CD4-positive, alpha-beta memory T cell (primary cell): ENCODE measurements around the gene COL4A2. TPM values are rescaled to one million over a fixed set of nuclear protein-coding genes. Genes with fewer than 3 reads are reported as not detected.

Source experiments
- CTCF ChIA-PET: fragments of 350-600 bp; sonication (Branson Sonifier 250); formaldehyde crosslinking; loops from one replicate; lab custom pipeline; 2021; ENCODE audit warnings: inconsistent platforms; ENCODE audit not compliant: partially characterized antibody; lab: Charles Lee
- POLR2A ChIA-PET: fragments of 350-600 bp; sonication (Branson Sonifier 250); formaldehyde crosslinking; loops from one replicate; lab custom pipeline; 2021; ENCODE audit not compliant: partially characterized antibody; lab: Charles Lee
- DNase-seq, 5 donors: peaks; one replicate each; pipeline versions ENCODE4 v3.0.0 to v3.0.0-alpha.2; 2020 to 2022; ENCODE audit warnings: mixed read lengths in 1 of 5
- H3K27ac ChIP-seq: one replicate; pipeline ENCODE4 v1.7.0; 2013; ENCODE audit warnings: low read depth, low read length
- H3K27me3 ChIP-seq: 2 replicates; pipeline ENCODE4 v1.7.0; 2013; ENCODE audit warnings: mild to moderate bottlenecking, low read length, moderate library complexity; ENCODE audit not compliant: insufficient read depth
- H3K36me3 ChIP-seq: 2 replicates; pipeline ENCODE4 v1.7.0; 2013; ENCODE audit warnings: mild to moderate bottlenecking, low read length, moderate library complexity; ENCODE audit not compliant: insufficient read depth
- H3K4me1 ChIP-seq: 2 replicates; pipeline ENCODE4 v1.7.0; 2013; ENCODE audit warnings: mild to moderate bottlenecking, low read length, moderate library complexity; ENCODE audit not compliant: insufficient read depth
- H3K4me3 ChIP-seq, 2 donors: one replicate each; pipeline ENCODE4 v1.7.0; 2013; ENCODE audit warnings: low read length in 2 of 2, mild to moderate bottlenecking in 1 of 2
- H3K9me3 ChIP-seq, 2 donors: one replicate each; pipeline ENCODE4 v1.7.0; 2013; ENCODE audit warnings: low read length in 2 of 2, control low read depth in 1 of 2; ENCODE audit not compliant: control insufficient read depth in 1 of 2
- H3K27ac Mint-ChIP-seq, 7 donors: one replicate each; pipeline ENCODE4 v1.8.0; 2020 to 2021; ENCODE audit warnings: mixed read lengths in 7 of 7, mild to moderate bottlenecking in 6 of 7, inconsistent platforms in 3 of 7, moderate library complexity in 3 of 7
- H3K27me3 Mint-ChIP-seq, 2 donors: one replicate each; pipeline ENCODE4 v1.8.0; 2020 to 2021; ENCODE audit warnings: mixed read lengths in 2 of 2
- H3K36me3 Mint-ChIP-seq, 2 donors: one replicate each; pipeline ENCODE4 v1.8.0; 2020 to 2021; ENCODE audit warnings: mixed read lengths in 2 of 2, inconsistent platforms in 1 of 2, mild to moderate bottlenecking in 1 of 2
- H3K4me1 Mint-ChIP-seq, 4 donors: one replicate each; pipeline ENCODE4 v1.8.0; 2020 to 2021; ENCODE audit warnings: mixed read lengths in 4 of 4, mild to moderate bottlenecking in 1 of 4
- H3K4me3 Mint-ChIP-seq, 8 donors: one replicate each; pipeline ENCODE4 v1.8.0; 2020 to 2021; ENCODE audit warnings: mixed read lengths in 8 of 8, mild to moderate bottlenecking in 7 of 8, moderate library complexity in 6 of 8, inconsistent platforms in 3 of 8
- H3K9me3 Mint-ChIP-seq, 8 donors: one replicate each; pipeline ENCODE4 v1.8.0; 2020 to 2021; ENCODE audit warnings: mixed read lengths in 8 of 8, mild to moderate bottlenecking in 5 of 8, inconsistent platforms in 3 of 8, moderate library complexity in 1 of 8
- intact Hi-C: fragments of 100-400 bp; cut with micrococcal nuclease; formaldehyde crosslinking; loops from one replicate; pipeline ENCODE4 v1.15.1; 2023
- polyA plus RNA-seq, 2 donors: library from polyadenylated mRNA; unstranded; fragments of 300-500 nt; fragmentation: Illumina TruSeq; gene quantifications; one replicate each; pipeline ENCODE4 v1.2.3, GENCODE V29; 2021
- total RNA-seq, 2 experiments: library from RNA; stranded (reverse); gene quantifications; one replicate each; pipeline ENCODE4 v1.2.3, GENCODE V29; 2021

The COL4A2 gene
- total and polyA plus RNA-seq, 4 experiments from 2014 or later: not detected

DNA sequence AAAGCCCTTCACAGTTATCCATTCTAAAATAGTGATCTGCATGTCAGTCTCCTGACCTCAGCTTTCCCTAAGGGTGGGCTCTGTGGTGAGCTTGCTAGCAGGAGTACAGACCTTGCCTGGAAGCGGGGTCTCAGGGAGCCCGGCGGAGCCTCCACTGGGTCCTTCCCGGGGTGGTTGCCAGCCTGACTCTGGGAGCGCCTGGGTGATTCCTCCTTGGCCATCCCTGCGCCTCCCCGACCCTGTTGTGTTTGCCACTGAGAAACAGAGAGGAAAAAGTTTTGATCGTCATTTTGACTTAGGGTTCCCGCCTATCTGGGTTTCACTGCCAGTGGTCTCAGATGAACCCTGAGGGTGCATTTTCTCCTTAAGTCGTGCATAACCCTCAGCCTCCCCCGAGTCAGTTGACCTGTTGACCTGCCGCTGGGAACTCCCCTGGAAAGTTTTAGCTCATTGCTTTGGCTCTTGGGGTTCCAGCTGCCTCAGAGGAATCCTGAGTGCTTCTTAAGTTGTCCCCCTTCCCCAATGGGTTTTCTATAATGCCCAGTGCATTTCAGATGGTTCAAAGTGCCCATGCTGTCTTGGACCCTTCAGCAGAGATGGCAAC is 136.6 kb downstream of the COL4A2 start:
- no peak for DNase-seq
- intact Hi-C loops: no loop called here
- Histone ChIP-seq H3K4me3 (no peak overlapping the region), H3K9me3 (no peaks in the 10 kb centered on the region), H3K4me1 (no peaks in the 10 kb centered on the region), H3K27me3 (peaks cover 5% of the 10 kb centered on the region), H3K36me3 (no peaks in the 10 kb centered on the region), H3K27ac (no peak overlapping the region)
- ChIA-PET POLR2A (no interaction called here), CTCF (interaction anchor here (1.3 to 1.5 kb wide), 2 partner anchors 12 to 150 kb away, joined by 3 to 8 read pairs; no protein-coding TSS in a partner anchor)
- Mint-ChIP-seq H3K4me3 (no peak overlapping the region), H3K27me3 (peaks cover 18 to 23% of the 10 kb centered on the region in 2 donors), H3K9me3 (no peaks in the 10 kb centered on the region), H3K27ac (no peak overlapping the region), H3K36me3 (no peaks in the 10 kb centered on the region), H3K4me1 (no peaks in the 10 kb centered on the region)

DNA sequence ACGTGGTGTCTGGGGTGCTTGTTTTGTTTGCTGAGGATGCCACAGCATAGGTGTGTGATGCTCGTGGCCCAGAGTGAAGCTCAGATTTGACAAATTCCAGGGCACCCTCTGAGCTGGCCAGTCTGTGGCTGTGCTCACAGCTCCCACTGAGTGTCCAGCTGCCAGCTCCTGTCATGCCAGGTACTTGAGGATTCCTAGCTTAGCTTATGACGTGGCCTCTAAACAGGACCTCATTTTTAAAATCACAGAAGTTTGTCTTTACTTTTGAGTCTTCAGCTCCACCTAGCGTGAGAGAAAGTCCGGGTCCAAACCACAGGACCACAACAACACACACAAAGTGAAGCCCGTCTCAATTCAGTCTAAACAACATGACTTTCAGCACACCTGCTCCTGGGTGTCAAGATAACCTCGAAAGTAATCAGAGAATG is 137.2 kb downstream of the COL4A2 start:
- Mint-ChIP-seq H3K27me3 (peaks cover 17 to 23% of the 10 kb centered on the region in 2 donors), H3K27ac (no peak overlapping the region), H3K9me3 (no peaks in the 10 kb centered on the region), H3K4me1 (no peaks in the 10 kb centered on the region), H3K36me3 (no peaks in the 10 kb centered on the region), H3K4me3 (no peak overlapping the region)
- POLR2A ChIA-PET: no interaction called here
- CTCF ChIA-PET: interaction anchor here (1.3 to 1.5 kb wide), 2 partner anchors 11 to 150 kb away, joined by 3 to 8 read pairs; no protein-coding TSS in a partner anchor
- Histone ChIP-seq H3K36me3 (no peaks in the 10 kb centered on the region), H3K4me1 (no peaks in the 10 kb centered on the region), H3K27me3 (peaks cover 5% of the 10 kb centered on the region), H3K9me3 (no peaks in the 10 kb centered on the region), H3K4me3 (no peak overlapping the region), H3K27ac (no peak overlapping the region)
- intact Hi-C loops: no loop called here
- no peak for DNase-seq

DNA sequence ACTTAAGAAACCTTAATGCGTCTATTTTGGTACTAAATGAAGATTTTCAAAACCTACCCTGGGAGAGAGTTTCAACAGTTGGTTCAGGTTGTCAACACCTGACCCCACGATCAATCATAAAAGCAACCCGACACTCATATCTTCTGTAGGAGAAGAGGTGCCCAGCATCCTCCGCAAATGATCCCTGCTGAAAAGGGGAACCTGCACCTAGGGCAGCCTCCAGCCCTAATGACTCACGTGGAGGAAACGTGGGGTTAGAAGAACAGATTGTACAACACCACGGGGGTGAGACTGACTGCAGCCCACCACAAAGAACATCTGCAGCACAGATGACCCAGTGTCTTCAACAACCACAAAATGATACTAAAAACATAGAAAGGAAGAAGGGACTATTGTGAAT is 138.1 kb downstream of the COL4A2 start:
- peaks cover 18 to 22% of the 10 kb centered on the region in 2 donors for H3K27me3 Mint-ChIP-seq
- intact Hi-C loops: no loop called here

DNA sequence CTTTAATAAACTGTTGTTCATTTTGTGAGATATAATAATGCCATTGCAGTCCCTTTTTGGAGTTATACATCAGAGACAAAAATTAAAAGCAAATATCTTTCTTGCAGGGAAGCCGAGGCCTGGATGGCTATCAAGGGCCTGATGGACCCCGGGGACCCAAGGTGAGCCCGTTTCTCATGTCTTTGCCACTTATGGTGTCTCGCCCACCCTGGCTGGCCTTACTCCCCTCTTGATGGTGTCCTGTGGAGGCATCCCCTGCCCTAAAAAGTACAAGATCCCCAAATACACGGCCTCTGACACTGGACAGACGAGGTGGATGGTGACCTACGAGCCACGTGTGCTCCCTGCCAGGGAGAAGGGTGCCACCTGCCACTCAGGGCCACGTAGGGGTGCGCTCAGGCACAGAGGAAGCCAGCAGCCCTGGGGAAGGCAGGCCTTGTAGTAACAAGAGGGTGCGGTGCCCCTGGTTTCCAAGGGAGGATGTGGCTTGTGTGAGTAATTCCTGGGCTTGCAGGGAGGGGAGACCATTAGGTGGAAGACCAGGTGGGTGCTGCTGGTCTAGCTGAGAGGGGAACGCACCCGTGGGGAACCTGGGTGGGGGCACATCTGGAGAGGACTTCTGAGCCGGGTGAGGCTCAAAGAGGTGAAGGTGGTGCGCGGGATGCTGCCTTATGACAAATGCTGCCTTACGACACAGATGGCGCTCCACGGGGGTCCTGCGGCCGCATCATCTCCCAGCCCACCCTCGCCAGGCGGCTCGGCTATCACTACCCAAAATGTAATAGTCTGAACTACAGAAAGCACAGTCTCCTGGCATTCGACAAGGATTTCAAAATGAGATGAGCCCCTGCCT is 138.9 kb downstream of the COL4A2 start:
- H3K27me3 Mint-ChIP-seq: peaks cover 18 to 22% of the 10 kb centered on the region in 2 donors
- DNase-seq: no peak
- no peak overlapping the region for H3K4me3 Mint-ChIP-seq
- Histone ChIP-seq H3K36me3 (no peaks in the 10 kb centered on the region), H3K4me1 (no peaks in the 10 kb centered on the region), H3K27me3 (peaks cover 5% of the 10 kb centered on the region), H3K4me3 (no peak overlapping the region), H3K27ac (no peak overlapping the region), H3K9me3 (no peaks in the 10 kb centered on the region)
- CTCF ChIA-PET: no interaction called here
- no peak overlapping the region for H3K27ac Mint-ChIP-seq
- no peaks in the 10 kb centered on the region for H3K36me3 Mint-ChIP-seq
- no peaks in the 10 kb centered on the region for H3K9me3 Mint-ChIP-seq
- no peaks in the 10 kb centered on the region for H3K4me1 Mint-ChIP-seq
- POLR2A ChIA-PET: no interaction called here
- intact Hi-C loops: no loop called here

More for the DNA sequence above, 138.1 kb downstream of the COL4A2 start:
- Histone ChIP-seq H3K36me3 (no peaks in the 10 kb centered on the region), H3K4me1 (no peaks in the 10 kb centered on the region), H3K4me3 (no peak overlapping the region), H3K27ac (no peak overlapping the region), H3K9me3 (no peaks in the 10 kb centered on the region), H3K27me3 (peaks cover 5% of the 10 kb centered on the region)
- no peaks in the 10 kb centered on the region for H3K36me3 Mint-ChIP-seq
- CTCF ChIA-PET: interaction anchor here (1.3 to 1.5 kb wide), 2 partner anchors 10 to 149 kb away, joined by 3 to 8 read pairs; no protein-coding TSS in a partner anchor
- H3K27ac Mint-ChIP-seq: no peak overlapping the region
- POLR2A ChIA-PET: no interaction called here
- no peaks in the 10 kb centered on the region for H3K4me1 Mint-ChIP-seq
- no peak for DNase-seq
- H3K4me3 Mint-ChIP-seq: no peak overlapping the region
- H3K9me3 Mint-ChIP-seq: no peaks in the 10 kb centered on the region

DNA sequence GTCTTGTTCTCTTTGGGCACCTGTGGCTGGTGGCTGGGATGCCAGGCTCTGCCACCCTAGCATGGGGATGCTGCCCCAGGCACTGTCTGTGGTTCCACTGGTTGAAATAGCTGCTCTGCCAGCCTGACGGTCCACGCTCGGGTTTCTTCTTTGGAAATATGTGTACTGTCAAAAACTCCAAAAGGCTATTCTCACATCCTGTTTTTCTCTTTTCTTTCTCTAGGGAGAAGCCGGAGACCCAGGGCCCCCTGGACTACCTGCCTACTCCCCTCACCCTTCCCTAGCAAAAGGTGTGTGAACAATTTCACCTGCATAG is 139.4 kb downstream of the COL4A2 start:
- Mint-ChIP-seq H3K36me3 (no peaks in the 10 kb centered on the region), H3K27me3 (peaks cover 18 to 24% of the 10 kb centered on the region in 2 donors), H3K4me1 (no peaks in the 10 kb centered on the region), H3K4me3 (no peak overlapping the region), H3K27ac (no peak overlapping the region), H3K9me3 (no peaks in the 10 kb centered on the region)
- no peak for DNase-seq
- Histone ChIP-seq H3K27ac (no peak overlapping the region), H3K4me3 (no peak overlapping the region), H3K9me3 (no peaks in the 10 kb centered on the region), H3K27me3 (peaks cover 5% of the 10 kb centered on the region), H3K4me1 (no peaks in the 10 kb centered on the region), H3K36me3 (no peaks in the 10 kb centered on the region)
- intact Hi-C loops: no loop called here
- CTCF ChIA-PET: no interaction called here
- POLR2A ChIA-PET: no interaction called here

DNA sequence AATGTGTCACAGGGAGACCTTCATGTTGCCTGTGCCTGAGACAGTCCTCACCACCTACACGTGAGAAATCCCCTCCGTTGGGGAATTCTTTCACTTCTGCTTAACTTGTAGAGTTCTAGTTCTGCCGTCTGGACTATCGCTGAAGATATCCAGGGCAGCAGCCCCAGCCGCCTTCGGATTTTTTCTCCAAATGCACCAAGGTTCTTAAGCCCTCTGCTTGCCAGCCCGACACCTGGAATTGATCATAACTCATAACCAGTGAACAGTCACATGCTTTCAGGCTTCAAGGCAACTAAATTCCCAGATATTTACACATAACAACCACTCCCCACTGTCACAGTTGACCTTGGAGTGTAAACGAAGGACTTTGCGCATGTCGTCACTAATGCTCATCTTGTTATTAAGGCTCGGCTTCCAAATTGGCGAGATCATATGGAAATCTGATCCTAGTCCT is 140.0 kb downstream of the COL4A2 start:
- CTCF ChIA-PET: no interaction called here
- H3K27me3 ChIP-seq: peaks cover 5% of the 10 kb centered on the region
- intact Hi-C loops: no loop called here

DNA sequence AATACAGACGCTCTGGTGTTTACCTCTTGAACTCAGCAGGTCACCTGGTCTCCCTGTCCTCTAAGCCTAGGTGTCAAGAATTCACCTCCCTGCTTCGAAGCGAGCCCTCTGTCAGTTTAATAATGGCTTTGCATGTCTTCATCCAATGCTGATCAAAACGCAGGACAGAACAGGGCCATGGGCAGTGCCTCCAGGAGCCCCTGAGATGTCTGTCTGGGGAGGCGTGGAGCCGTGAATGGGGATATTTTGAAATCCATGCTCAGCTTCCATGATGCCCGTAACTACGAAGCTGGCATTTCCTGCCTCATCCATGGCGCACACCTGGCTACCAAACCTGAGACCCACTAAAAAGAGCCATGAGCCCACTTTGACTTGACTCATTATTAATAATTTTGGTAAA is 140.7 kb downstream of the COL4A2 start:
- Histone ChIP-seq H3K9me3 (no peaks in the 10 kb centered on the region), H3K4me1 (no peaks in the 10 kb centered on the region), H3K27ac (no peak overlapping the region), H3K27me3 (peaks cover 5% of the 10 kb centered on the region), H3K4me3 (no peak overlapping the region), H3K36me3 (no peaks in the 10 kb centered on the region)
- H3K4me1 Mint-ChIP-seq: no peaks in the 10 kb centered on the region
- H3K27ac Mint-ChIP-seq: no peak overlapping the region
- POLR2A ChIA-PET: no interaction called here
- intact Hi-C loops: no loop called here
- no peaks in the 10 kb centered on the region for H3K36me3 Mint-ChIP-seq
- DNase-seq: no peak
- peaks cover 18 to 25% of the 10 kb centered on the region in 2 donors for H3K27me3 Mint-ChIP-seq
- CTCF ChIA-PET: no interaction called here
- no peaks in the 10 kb centered on the region for H3K9me3 Mint-ChIP-seq
- peak overlapping the region in 1 of 8 donors; percentile 27 for H3K4me3 Mint-ChIP-seq

More for the DNA sequence above, 140.0 kb downstream of the COL4A2 start:
- Histone ChIP-seq H3K27ac (no peak overlapping the region), H3K4me3 (no peak overlapping the region), H3K4me1 (no peaks in the 10 kb centered on the region), H3K9me3 (no peaks in the 10 kb centered on the region), H3K36me3 (no peaks in the 10 kb centered on the region)
- Mint-ChIP-seq H3K27me3 (peaks cover 18 to 25% of the 10 kb centered on the region in 2 donors), H3K9me3 (no peaks in the 10 kb centered on the region), H3K27ac (no peak overlapping the region), H3K4me1 (no peaks in the 10 kb centered on the region), H3K4me3 (no peak overlapping the region), H3K36me3 (no peaks in the 10 kb centered on the region)
- DNase-seq: no peak
- POLR2A ChIA-PET: no interaction called here
